ENCODE results near the gene BOD1L1.

BOD1L1 gene

DNA sequence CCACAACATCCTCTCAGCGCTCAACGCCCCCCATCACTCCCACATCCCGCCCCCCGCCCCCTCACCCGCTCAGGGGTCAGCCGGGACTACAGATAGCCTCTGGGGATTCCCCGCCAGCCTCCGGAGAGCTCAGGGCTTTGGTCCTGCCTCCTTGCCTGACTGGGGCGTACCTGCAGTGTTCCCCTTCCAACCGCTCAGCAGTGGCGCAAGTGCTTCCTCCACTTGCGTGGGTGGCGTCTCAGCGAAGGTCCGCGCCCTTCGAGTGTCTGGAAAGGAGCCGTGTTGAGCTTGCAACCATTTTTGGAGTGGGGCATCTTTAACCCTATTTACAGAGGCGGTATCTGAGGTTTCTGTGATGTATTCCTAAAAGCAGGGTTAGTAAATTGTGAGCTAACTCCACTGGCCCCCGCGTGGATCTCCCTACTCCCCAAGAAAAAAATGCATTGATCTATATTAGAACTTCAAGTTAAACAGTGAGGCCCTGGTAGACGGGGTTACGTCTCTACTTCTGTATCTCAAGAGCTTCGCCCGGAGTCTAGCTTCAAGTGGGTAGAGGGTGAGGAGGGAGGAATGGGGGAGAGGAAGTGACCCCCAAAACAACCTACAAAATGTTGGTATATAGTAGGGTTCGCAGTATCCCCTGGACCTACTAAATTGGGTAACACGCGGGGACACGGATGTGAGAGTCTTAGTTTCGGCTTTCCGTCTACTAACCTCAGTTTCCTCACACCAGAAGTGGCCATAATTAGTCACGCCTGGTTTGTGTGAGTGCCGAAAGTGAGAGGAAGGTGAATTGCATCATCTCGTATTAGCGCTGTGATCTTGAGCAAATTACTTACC is 99.3 kb downstream of the BOD1L1 start:
- ChIA-PET POLR2A (no interaction called here), CTCF (no interaction called here)
- no peak for DNase-seq (ENCODE audit: low read depth, low spot score)
- TF ChIP-seq, protein P1, sequence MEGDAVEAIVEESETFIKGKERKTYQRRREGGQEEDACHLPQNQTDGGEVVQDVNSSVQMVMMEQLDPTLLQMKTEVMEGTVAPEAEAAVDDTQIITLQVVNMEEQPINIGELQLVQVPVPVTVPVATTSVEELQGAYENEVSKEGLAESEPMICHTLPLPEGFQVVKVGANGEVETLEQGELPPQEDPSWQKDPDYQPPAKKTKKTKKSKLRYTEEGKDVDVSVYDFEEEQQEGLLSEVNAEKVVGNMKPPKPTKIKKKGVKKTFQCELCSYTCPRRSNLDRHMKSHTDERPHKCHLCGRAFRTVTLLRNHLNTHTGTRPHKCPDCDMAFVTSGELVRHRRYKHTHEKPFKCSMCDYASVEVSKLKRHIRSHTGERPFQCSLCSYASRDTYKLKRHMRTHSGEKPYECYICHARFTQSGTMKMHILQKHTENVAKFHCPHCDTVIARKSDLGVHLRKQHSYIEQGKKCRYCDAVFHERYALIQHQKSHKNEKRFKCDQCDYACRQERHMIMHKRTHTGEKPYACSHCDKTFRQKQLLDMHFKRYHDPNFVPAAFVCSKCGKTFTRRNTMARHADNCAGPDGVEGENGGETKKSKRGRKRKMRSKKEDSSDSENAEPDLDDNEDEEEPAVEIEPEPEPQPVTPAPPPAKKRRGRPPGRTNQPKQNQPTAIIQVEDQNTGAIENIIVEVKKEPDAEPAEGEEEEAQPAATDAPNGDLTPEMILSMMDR (IDR thresholded peaks at IDR 0.05; ENCODE audit: insufficient read depth, low read length, missing control alignments) = no peak
- no peak overlapping the region for H3K4me3 ChIP-seq (ENCODE audit: low read depth, low read length)

DNA sequence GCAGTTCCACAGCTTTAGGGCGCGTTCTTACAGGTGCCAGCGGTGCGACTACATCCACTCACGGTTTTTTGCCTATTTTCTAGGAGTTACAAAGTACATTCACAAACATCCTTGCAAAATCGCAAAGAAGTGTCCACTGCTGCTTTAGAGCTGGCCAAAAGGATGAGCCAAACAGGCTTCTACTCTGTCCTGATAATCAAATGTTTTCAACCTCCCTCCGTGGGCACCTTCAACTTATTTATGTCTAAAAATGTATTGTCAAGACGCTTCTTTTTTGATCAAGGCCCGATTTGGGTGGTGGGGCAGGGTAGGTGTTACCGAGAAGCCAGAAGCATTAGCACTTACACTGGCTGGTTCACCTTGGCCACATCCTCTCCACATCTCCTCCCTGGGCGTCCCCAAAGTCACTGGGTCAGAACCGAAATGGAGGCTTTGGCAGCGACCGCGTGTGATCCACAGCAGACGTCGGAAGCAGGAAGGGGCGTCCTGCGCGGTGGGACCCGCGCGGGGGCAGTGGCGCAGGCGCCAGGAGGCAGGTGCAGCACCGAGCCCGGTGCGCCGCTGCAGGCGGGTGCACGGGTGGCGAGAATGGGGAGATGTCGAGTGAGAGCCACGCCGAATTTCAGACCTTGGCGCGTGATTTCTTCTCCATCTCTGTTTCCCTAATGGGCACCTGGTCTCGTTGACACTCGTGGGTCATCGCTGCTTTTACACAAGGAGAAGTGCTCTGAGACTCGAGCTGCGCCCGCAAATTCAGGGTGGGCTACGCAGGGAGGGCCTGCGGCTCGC is 100.1 kb downstream of the BOD1L1 start:
- no peak for DNase-seq (ENCODE audit: low read depth, low spot score)
- ChIA-PET CTCF (no interaction called here), POLR2A (no interaction called here)

DNA sequence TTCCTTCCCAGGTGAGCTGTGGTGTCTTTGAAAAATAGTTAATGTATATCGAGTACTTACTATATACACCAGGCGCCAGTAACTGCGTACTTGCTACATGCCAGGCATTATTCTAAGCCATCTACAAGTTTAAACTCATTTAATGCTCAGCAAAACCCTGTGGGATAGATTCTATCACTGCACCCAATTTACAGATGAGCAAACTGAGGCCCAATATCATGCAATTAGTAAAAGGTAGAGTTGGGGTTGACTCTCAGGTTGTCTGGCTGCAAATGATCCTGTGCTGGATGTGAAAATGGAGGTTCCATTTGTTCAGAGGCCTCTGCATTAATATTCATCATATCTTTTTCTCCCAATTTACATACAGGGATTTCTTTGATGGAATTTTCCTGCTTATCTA is 100.9 kb downstream of the BOD1L1 start:
- POLR2A ChIA-PET = no interaction called here
- no peak overlapping the region for H3K4me3 ChIP-seq (ENCODE audit: low read depth, low read length)
- DNase-seq (ENCODE audit: low read depth, low spot score) = no peak

More for the DNA sequence above, 100.1 kb downstream of the BOD1L1 start:
- TF ChIP-seq, protein P1 (IDR thresholded peaks at IDR 0.05; ENCODE audit: insufficient read depth, low read length, missing control alignments) = no peak
- no peak overlapping the region for H3K4me3 ChIP-seq (ENCODE audit: low read depth, low read length)

DNA sequence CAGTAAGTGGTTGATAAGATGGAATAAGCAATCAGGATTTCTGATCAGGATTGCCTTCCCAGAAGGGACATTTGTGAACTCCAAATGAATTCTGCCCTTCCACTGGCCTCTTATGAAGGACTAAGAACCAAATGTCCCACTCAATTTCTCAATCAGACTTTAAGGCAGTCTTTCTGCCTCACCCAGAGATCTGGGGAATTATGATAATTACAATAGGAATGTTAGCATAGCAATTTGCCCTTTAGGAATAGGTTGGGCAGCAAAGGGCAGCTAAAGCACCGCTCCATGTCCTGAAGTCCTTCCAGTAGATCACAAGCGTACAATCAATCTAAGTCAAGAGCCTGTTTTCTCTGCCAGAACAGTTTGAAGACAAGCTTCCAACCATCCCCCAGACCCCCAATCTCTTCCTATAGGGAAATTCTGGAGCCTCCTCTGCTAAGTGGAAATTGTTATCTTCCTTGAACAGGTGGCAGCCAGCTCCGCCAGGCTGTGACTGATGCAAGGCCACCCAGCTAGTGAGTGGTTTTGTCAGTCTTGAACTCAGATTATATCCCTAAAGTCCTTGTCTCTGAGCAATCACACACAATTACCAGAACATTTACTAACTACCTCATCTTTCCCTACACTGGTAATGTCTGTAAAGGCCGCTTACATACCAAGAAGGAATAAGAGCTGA is 101.8 kb downstream of the BOD1L1 start:
- TF ChIP-seq, protein P1 (IDR thresholded peaks at IDR 0.05; ENCODE audit: insufficient read depth, low read length, missing control alignments) = no peak
- POLR2A ChIA-PET = no interaction called here
- CTCF ChIA-PET = no interaction called here
- no peak overlapping the region for H3K4me3 ChIP-seq (ENCODE audit: low read depth, low read length)
- DNase-seq (ENCODE audit: low read depth, low spot score) = no peak

More for the DNA sequence above, 100.9 kb downstream of the BOD1L1 start:
- TF ChIP-seq, protein P1 (IDR thresholded peaks at IDR 0.05; ENCODE audit: insufficient read depth, low read length, missing control alignments) = no peak
- CTCF ChIA-PET = no interaction called here

DNA sequence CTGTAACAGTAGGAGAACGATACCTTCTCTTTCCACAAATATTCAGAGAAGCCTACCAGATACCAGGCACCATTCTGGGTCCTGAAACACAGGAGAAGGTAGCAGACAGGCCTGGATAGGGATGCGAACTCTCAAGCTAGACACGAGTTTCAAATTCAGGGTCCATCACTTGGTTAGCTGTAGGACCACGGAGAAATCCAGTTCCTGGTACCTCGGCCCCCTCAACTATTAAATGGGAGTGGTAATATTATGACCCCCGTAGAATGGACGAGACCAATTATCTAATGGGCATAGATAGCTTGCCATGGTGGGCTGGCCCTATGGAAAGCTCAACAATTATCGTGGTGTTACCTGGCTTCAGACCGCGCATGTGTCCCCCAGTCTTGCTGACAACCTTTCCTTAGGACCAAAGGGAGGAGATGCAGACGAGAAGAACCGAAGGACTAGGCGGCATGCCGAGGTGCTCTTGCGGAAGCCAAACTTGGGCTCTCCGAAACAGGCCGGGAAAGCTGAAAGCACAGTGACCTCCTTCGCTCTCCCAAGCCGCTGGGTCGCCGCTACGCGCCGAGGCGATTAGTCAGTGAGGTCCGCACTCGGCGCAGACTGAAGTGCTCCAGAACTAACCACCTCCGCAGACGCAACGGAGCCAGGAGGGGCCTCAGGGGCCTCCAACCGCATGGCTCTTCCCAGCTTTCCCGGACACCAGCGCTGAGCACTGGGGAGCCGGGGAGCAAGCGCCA is 102.9 kb downstream of the BOD1L1 start:
- TF ChIP-seq, protein P1 (IDR thresholded peaks at IDR 0.05; ENCODE audit: insufficient read depth, low read length, missing control alignments) = no peak
- no peak overlapping the region for H3K4me3 ChIP-seq (ENCODE audit: low read depth, low read length)
- ChIA-PET POLR2A (no interaction called here), CTCF (interaction anchor here (0.6 to 1.3 kb wide), 2 partner anchors 17 to 166 kb away, joined by 3 read pairs; no protein-coding TSS in a partner anchor)
- DNase-seq (ENCODE audit: low read depth, low spot score) = no peak

Data from AG04449 (cell line).